ENCODE results near the gene HMGCR. TPM values are rescaled to one million over a fixed set of nuclear protein-coding genes. Genes with fewer than 3 reads are reported as not detected.

The HMGCR gene
- polyA plus RNA-seq, 3 donors: 19.8 to 33.3 (median 31.9) TPM

DNA sequence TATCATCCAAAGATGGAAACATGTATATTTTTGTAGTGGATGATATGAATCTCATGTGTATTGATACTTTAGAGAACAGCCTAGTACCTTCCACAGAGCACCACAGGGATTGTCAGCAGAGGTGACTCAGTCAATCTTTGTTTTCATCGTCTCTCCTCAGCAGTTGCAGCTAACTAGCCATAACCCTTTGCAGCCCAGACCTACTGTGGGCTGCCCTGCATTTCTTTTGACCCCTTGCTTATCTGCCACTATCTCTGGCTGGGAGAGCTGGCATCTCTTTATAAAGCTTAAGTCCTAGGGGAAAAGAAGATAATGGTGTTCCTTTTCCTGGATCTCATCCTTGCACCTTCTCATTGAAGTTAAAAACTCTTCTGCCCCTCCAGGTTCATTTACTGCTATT is 28.7 kb downstream of the HMGCR start:
- Histone ChIP-seq H3K27me3 (ENCODE audit: control insufficient read depth in 2 of 2, insufficient read depth in 2 of 2, low read length in 2 of 2) (no peaks in the 10 kb centered on the region), H3K36me3 (replicated peaks in 1 of 2; ENCODE audit: control insufficient read depth in 1 of 2, insufficient read depth in 2 of 2, low read length in 2 of 2) (peaks cover 24 to 46% of the 10 kb centered on the region in 2 donors), H3K4me3 (replicated peaks in 1 of 3; ENCODE audit: low read depth in 2 of 3, low read length in 3 of 3) (no peak overlapping the region), H3K4me1 (ENCODE audit: control insufficient read depth in 1 of 2, insufficient read depth in 2 of 2, low read length in 2 of 2) (no peaks in the 10 kb centered on the region), H3K9me3 (replicated peaks in 1 of 2; ENCODE audit: control insufficient read depth in 1 of 2, insufficient read depth in 1 of 2, low read length in 2 of 2) (no peaks in the 10 kb centered on the region), H3K27ac (ENCODE audit: low read depth in 1 of 2, low read length in 2 of 2) (no peak overlapping the region), H3K4me2 (replicated peaks; ENCODE audit: extremely low read depth, low read length, poor library complexity, severe bottlenecking) (no peak overlapping the region), H4K20me1 (ENCODE audit: insufficient read depth, low read length) (peaks cover 4% of the 10 kb centered on the region), H3K9ac (ENCODE audit: insufficient read depth, low read length, poor library complexity, severe bottlenecking) (no peak overlapping the region), H3K79me2 (ENCODE audit: insufficient read depth, low read length) (no peaks in the 10 kb centered on the region), H2AFZ (ENCODE audit: insufficient read depth, low read depth, low read length, poor library complexity, severe bottlenecking) (no peak overlapping the region)
- Mint-ChIP-seq H3K4me3 (no peak overlapping the region), H3K4me1 (no peaks in the 10 kb centered on the region), H3K36me3 (peaks cover 24 to 38% of the 10 kb centered on the region in 2 donors), H3K9me3 (peaks cover 0 to 2% (median 0%) of the 10 kb centered on the region in 7 donors), H3K27ac (peak overlapping the region in 1 of 7 donors; percentile 29), H3K27me3 (ENCODE audit: low read depth in 3 of 3) (peaks cover 0 to 1% (median 0%) of the 10 kb centered on the region in 3 donors)
- TF ChIP-seq, protein P1, sequence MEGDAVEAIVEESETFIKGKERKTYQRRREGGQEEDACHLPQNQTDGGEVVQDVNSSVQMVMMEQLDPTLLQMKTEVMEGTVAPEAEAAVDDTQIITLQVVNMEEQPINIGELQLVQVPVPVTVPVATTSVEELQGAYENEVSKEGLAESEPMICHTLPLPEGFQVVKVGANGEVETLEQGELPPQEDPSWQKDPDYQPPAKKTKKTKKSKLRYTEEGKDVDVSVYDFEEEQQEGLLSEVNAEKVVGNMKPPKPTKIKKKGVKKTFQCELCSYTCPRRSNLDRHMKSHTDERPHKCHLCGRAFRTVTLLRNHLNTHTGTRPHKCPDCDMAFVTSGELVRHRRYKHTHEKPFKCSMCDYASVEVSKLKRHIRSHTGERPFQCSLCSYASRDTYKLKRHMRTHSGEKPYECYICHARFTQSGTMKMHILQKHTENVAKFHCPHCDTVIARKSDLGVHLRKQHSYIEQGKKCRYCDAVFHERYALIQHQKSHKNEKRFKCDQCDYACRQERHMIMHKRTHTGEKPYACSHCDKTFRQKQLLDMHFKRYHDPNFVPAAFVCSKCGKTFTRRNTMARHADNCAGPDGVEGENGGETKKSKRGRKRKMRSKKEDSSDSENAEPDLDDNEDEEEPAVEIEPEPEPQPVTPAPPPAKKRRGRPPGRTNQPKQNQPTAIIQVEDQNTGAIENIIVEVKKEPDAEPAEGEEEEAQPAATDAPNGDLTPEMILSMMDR (IDR thresholded peaks at IDR 0.05): no peak
- intact Hi-C loops (cut with micrococcal nuclease): no loop called here
- DNase-seq: no peak
- 83% methylated on average over 1 of the region's 1 CpG for WGBS (ENCODE audit: insufficient coverage)

DNA sequence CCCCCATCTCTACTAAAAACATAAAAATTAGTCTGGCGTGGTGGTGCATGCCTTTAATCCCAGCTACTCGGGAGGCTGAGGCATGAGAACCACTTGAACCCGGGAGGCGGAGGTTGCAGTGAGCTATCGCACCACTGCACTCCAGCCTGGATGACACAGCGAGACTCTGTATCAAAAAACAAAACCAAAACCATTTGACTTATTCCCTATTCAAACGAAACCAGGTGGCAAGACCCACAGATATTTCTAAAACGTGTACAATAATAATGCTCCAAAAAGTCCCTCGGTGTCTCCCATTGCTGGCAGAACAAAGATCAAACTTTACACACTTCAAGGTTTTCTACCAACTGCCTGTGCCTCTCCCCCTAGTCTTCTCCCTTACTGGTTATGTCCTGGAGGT is 29.8 kb downstream of the HMGCR start:
- no peak overlapping the region for H3K4me3 Mint-ChIP-seq
- H3K9me3 ChIP-seq (replicated peaks in 1 of 2; ENCODE audit: control insufficient read depth in 1 of 2, insufficient read depth in 1 of 2, low read length in 2 of 2): no peaks in the 10 kb centered on the region
- H4K20me1 ChIP-seq (ENCODE audit: insufficient read depth, low read length): peaks cover 4% of the 10 kb centered on the region
- peaks cover 20 to 44% of the 10 kb centered on the region in 2 donors for H3K36me3 ChIP-seq (replicated peaks in 1 of 2; ENCODE audit: control insufficient read depth in 1 of 2, insufficient read depth in 2 of 2, low read length in 2 of 2)
- no peaks in the 10 kb centered on the region for H3K4me1 ChIP-seq (ENCODE audit: control insufficient read depth in 1 of 2, insufficient read depth in 2 of 2, low read length in 2 of 2)
- TF ChIP-seq, protein P1 (IDR thresholded peaks at IDR 0.05): no peak
- H3K27me3 Mint-ChIP-seq (ENCODE audit: low read depth in 3 of 3): peaks cover 0 to 1% (median 0%) of the 10 kb centered on the region in 3 donors
- H3K27ac Mint-ChIP-seq: peak overlapping the region in 2 of 7 donors; percentile 23 to 43
- no peak for DNase-seq
- H3K27me3 ChIP-seq (ENCODE audit: control insufficient read depth in 2 of 2, insufficient read depth in 2 of 2, low read length in 2 of 2): no peaks in the 10 kb centered on the region
- peaks cover 0 to 2% (median 0%) of the 10 kb centered on the region in 7 donors for H3K9me3 Mint-ChIP-seq
- H3K36me3 Mint-ChIP-seq: peaks cover 18 to 34% of the 10 kb centered on the region in 2 donors
- WGBS (ENCODE audit: insufficient coverage): 92% methylated on average over 9 of the region's 9 CpGs
- H3K4me3 ChIP-seq (replicated peaks in 1 of 3; ENCODE audit: low read depth in 2 of 3, low read length in 3 of 3): no peak overlapping the region
- no peak overlapping the region for H3K4me2 ChIP-seq (replicated peaks; ENCODE audit: extremely low read depth, low read length, poor library complexity, severe bottlenecking)
- no peak overlapping the region for H2AFZ ChIP-seq (ENCODE audit: insufficient read depth, low read depth, low read length, poor library complexity, severe bottlenecking)
- no peak overlapping the region for H3K27ac ChIP-seq (ENCODE audit: low read depth in 1 of 2, low read length in 2 of 2)
- H3K9ac ChIP-seq (ENCODE audit: insufficient read depth, low read length, poor library complexity, severe bottlenecking): no peak overlapping the region
- intact Hi-C loops (cut with micrococcal nuclease): no loop called here
- no peaks in the 10 kb centered on the region for H3K79me2 ChIP-seq (ENCODE audit: insufficient read depth, low read length)
- no peaks in the 10 kb centered on the region for H3K4me1 Mint-ChIP-seq

Data from CD14-positive monocyte (primary cell).